Stimulated activated CD4-positive, alpha-beta T cell treated with anti-CD3 and anti-CD28 coated beads, Interleukin-12 subunit alpha, Interleukin-12 subunit beta, amount 100 ng/mL, for 24 hours (primary cell): ENCODE results near the gene GJA10.
A peak's percentile ranks its signal among the peaks of the same experiment; 100 is the strongest.

Experiments
- DNase-seq, 2 experiments: peaks; one replicate each; pipeline ENCODE4 v3.0.0-alpha.2; 2020; ENCODE audit warnings: low read depth in 2 of 2

GJA10 gene

DNA sequence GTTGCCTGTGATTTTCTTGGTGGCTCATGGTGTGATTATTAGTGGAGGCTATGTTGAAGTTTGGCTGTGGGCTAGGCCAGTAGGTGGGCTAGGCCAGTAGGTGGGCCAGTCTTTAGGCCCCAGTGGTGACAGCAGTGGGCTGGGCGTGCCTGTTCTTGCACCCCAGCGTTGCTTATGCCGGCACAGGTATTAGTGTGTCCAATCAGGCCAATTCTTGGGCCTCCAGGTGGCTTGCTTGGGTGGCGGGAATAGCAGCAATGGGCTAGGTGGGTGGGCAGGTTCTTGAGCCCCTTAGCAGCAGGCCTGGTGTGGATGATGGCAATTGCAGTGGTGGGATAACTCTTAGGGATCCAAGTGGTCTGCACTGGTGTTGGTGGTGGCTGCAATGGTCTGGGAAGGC is 22.9 kb downstream of the GJA10 start:
- DNase-seq, result no peak

DNA sequence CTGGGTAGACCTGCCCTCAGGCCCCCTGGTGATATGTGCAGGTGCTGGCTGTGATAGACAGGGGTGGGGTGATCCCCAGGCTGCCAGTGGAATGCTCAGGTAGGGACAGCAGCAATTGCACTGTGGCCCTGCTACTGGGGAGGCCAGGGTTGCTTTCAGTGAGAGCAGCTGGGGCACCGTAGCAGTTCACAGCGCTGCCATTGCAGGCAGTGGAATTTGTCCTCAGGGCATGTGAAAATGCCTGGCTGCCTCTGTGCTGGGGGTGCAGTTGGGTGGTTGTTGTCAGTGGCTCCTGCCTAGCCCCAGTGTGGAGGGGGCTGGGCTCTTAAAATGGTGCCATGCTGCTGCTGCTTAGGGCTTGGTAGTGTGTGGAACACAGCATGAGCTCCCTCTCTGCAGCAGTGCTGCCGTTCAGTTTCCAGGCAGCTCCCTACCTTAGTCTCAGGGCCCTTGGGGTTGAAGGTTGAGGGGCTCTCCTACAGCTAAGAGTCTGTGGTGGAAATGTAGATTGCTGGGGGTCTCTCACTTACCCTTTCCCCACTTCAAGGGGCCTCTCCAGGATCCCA is 23.6 kb downstream of the GJA10 start:
- no peak for DNase-seq

GRCh38 chr6:89921197-89921596 is 26.9 kb downstream of the GJA10 start:
- DNase-seq, result no peak

GRCh38 chr6:89921691-89922090 is 27.4 kb downstream of the GJA10 start:
- DNase-seq, result no peak

DNA sequence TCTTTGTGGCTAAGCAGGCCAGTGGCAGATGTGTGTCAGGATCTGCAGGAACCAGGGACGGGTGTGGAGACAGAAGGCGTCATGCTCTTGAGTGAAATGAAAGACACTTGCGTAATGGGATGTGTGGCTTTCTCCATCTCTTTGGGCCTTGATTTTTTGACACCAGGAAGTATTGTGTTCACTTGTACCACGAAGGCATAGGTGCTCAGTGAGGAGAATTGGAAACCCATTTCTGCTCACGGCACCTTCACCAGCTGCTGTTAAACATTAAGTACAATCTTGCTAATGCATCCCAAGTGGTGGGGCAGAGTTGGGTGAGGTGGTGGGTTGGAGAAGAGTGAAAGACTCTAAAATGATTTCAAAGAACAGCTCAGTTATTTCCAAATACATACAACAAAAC is 30.0 kb downstream of the GJA10 start:
- DNase-seq, result no peak

DNA sequence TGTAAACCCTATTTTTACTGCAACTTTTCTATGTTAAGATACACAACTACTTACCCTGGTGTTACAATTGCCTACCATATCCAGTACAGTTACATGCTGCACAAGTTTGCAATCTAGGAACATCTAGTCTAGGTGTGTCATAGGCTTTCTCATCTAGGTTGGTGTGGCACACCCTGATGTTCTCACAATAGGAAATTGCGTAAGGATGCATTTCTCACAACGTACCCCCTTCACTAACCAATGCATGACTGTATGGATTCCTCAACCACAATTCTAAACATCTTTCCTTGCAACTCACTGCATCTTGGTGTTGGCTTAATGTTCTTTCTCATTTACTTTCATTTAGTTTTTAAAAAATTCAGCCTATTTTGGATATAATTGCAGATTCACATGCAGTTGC is 31.6 kb downstream of the GJA10 start:
- no peak for DNase-seq

DNA sequence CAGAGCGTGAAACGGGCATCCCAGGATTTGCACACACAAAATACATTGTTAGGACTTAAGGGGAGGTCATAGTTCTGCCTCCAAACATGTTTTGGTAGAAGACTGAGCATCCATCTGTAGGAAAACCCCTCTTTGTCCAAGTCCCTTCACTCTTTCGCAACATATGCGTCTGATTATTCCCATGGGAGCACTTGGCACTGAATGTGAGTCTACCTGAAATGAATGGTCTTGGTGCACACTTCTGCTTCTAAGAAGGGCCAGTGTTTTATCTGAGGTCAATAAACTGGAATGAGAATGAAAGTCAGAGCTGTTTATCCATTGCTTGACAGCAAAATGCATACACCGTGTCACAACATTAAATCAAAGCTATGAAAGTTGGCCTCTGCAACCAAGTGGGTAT is 33.0 kb downstream of the GJA10 start:
- DNase-seq, result no peak

GRCh38 chr6:89927791-89928550 is 33.7 kb downstream of the GJA10 start:
- DNase-seq, result no peak

GRCh38 chr6:89928604-89929003 is 34.3 kb downstream of the GJA10 start:
- DNase-seq, result no peak

- no peak for DNase-seq
Measured at GRCh38 chr6:89930789-89931188, 36.5 kb downstream of the GJA10 start.

DNA sequence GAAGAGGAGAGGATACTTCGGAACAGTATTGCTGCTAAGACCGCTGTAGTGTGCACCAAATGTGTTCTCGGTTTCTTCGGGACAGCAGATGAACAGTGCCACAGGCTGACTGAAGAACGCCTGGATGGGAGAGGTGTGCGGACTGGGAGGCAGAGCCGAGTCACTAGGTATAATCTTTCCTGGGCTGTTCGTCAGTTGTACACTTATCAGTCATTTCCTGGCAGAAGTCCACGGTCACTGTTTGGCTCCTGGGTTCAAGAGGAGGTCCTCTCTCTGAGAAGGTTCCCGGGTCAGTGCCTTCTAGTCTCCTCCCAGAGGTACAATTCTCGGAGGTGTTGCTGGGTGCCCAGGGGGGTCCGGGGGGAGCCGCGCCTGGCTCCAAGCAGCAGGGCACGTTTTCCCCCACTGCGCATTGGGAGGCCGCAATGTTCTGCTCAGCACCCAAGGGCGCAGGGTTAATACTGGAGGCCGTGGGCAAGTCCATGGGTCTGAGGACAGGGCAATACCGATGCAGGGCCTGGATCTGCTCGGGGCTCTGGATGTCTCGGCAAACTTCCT is 38.1 kb downstream of the GJA10 start:
- no peak for DNase-seq

- no peak for DNase-seq
Measured at GRCh38 chr6:89934685-89935366, 40.6 kb downstream of the GJA10 start.

GRCh38 chr6:89936177-89936576 is 41.9 kb downstream of the GJA10 start:
- DNase-seq, result no peak

- no peak for DNase-seq
Measured at GRCh38 chr6:89938014-89938413, 43.7 kb downstream of the GJA10 start.

DNA sequence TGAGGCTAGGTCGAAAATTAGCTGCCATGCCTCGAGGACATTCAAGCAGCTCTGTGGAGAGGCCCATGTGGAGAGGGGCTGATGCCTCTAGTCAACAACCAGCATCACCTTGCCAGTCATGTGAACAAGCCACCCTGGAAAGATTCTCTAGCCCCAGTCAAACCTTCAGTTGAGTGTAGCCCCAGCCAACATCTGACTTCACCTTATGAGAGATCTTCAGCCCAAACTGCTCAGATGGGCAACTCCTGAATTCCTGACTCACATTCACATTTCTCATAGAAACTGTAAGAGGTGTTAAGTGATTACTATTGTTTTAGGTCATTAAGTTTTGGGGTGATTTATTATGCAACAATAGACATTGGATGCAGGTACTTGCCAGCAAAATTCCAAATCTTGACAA is 44.9 kb downstream of the GJA10 start:
- DNase-seq, result no peak

GRCh38 chr6:89940225-89941027 is 46.2 kb downstream of the GJA10 start:
- DNase-seq, result peak; percentile 24 to 40

GRCh38 chr6:89941031-89941762 is 46.9 kb downstream of the GJA10 start:
- DNase-seq, result no peak

DNA sequence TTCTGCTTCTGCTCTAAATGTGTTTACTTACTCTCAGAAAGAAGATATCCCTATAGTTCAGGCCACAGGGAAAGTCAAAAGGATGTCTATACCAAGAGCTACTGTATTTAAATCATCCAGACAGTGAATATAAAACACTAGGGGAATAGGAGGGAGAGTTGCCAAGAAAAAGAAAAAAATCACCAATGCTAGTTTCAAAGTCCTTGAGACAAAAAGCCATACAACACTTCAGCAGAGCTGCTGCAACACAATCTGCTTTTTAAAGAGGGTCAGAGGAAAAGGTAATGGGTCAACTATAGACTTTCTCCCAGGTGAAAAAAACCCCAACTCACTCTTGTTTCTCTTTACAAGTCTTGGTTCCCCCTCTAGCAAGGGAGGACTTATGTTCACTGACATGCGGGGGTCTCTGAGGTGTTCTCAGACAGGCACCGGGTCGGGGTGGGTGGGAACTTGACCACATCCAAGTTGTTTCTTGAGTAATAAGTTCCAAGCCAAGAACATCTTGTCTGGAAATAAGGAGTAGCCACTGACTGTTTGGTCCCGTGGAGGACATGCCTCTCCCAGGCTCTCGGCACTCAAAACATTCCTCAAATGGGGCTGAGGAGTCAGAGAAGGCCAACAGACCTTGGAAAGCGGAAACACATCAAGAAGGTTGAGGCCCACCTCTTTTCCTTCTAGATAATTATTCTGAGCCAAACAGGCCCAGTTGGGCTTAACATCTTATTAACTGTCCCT is 47.7 kb downstream of the GJA10 start:
- DNase-seq, result no peak

DNA sequence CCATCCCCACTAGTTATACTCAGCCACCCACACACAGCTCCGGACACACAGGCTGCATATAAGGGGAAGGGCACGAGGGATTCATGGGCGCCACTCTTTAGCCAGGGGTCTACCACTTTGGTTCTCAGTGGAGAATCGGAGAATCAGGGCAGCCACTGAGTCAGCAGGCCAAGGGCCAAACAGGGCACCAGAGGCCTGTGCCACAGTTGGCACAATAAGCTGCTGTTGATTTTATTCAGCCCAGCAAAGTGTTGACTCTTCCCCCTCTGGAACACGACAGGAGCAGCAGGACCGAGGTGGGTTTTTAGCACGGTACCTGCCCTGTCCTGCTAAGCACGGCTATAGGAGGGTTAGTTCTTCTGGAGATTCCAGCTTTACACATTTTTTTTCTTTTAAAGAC is 48.3 kb downstream of the GJA10 start:
- DNase-seq, result no peak

DNA sequence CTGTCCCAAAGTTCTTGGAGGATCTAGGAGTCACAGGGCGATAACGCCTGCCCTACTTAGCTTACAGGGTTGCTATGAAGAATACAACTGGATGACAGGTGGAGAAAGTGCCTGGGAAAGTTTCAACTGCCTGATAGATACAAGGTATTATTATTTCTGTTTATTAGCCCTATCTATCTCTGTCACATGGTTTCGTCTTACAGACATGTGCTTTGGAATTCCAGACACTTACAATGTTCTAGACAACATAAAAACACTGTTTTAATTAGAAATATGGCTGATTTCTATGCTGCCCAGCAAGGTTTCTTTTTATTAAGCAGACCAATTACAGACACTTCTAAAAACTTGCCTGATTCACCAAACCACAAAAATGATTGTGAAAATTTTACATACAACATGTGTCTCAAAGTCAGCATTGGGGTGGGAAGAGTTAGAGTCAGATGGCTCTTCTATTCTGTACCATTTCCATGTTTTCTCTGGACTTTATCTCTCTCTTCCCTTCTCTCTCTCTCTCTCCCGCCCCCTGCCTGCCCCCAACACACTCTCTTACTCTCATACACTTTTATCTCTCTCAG is 50.0 kb downstream of the GJA10 start:
- no peak for DNase-seq
